T-cell (primary cell): ENCODE data around the gene DENND1A. TPM values are rescaled to one million over a fixed set of nuclear protein-coding genes. Genes with fewer than 3 reads are reported as not detected.

Source experiments
- ATAC-seq, 4 experiments: fragments of 200-7000 bp in 3 of 4; fragments of 150-1000 bp in 1 of 4; cut with Tn5 transposase; replicated peaks in 1 of 4; 1 replicate in 3 of 4; 2 replicates in 1 of 4; pipeline ENCODE4 v1.10.0; 2021; ENCODE audit warnings: moderate library complexity in 3 of 4, mild to moderate bottlenecking in 2 of 4, moderate number of reproducible peaks in 1 of 4
- CTCF ChIA-PET, 2 donors: fragments of 300-600 bp; sonication (Branson Sonifier 250); formaldehyde crosslinking; loops; one replicate each; lab custom pipeline; 2022; ENCODE audit warnings: antibody characterized with exemption in 2 of 2; lab: Charles Lee
- POLR2A ChIA-PET, 2 donors: fragments of 300-600 bp; sonication (Branson Sonifier 250); formaldehyde crosslinking; loops; one replicate each; lab custom pipeline; 2022; ENCODE audit warnings: antibody characterized with exemption in 2 of 2; lab: Charles Lee
- DNase-seq, 35 experiments: peaks; one replicate each; pipeline versions ENCODE4 v3.0.0 to v3.0.0-alpha.2; 2013 to 2023
- H3K27ac ChIP-seq: one replicate; pipeline ENCODE4 v1.5.1; 2013; ENCODE audit warnings: low read length
- H3K27me3 ChIP-seq, 2 experiments: replicated peaks in 1 of 2; 1 replicate in 1 of 2; 2 replicates in 1 of 2; pipeline versions ENCODE4 v1.6.1 to v1.7.0; 2013; ENCODE audit warnings: low read length in 1 of 2, mixed read lengths in 1 of 2; ENCODE audit not compliant: control insufficient read depth in 2 of 2, insufficient read depth in 2 of 2; ENCODE audit errors: extremely low read depth in 1 of 2
- H3K36me3 ChIP-seq, 2 donors: 1 replicate in 1 of 2; 2 replicates in 1 of 2; pipeline versions ENCODE4 v1.6.1 to v1.7.0; 2013; ENCODE audit warnings: low read length in 1 of 2; ENCODE audit not compliant: control insufficient read depth in 2 of 2, insufficient read depth in 1 of 2; ENCODE audit errors: extremely low read depth in 1 of 2
- H3K4me1 ChIP-seq, 2 experiments: 1 replicate in 1 of 2; 2 replicates in 1 of 2; pipeline versions ENCODE4 v1.6.1 to v1.7.0; 2013; ENCODE audit warnings: low read length in 2 of 2, mixed read lengths in 1 of 2; ENCODE audit not compliant: insufficient read depth in 2 of 2, control insufficient read depth in 1 of 2; ENCODE audit errors: extremely low read depth in 1 of 2
- H3K4me3 ChIP-seq, 2 donors: 1 replicate in 1 of 2; 2 replicates in 1 of 2; pipeline versions ENCODE4 v1.5.1 to v1.7.0; 2013; ENCODE audit warnings: mild to moderate bottlenecking in 2 of 2, low read length in 1 of 2, moderate library complexity in 1 of 2; ENCODE audit not compliant: control insufficient read depth in 1 of 2; ENCODE audit errors: extremely low read depth in 1 of 2
- H3K9me3 ChIP-seq: 2 replicates; pipeline ENCODE4 v1.7.0; 2013
- H3K27ac Mint-ChIP-seq, 2 donors: one replicate each; pipeline ENCODE4 v1.8.0; 2020 to 2021; ENCODE audit warnings: mild to moderate bottlenecking in 2 of 2, mixed read lengths in 2 of 2
- H3K27me3 Mint-ChIP-seq, 2 donors: one replicate each; pipeline ENCODE4 v1.8.0; 2021 to 2022; ENCODE audit warnings: mixed read lengths in 2 of 2
- H3K36me3 Mint-ChIP-seq: one replicate; pipeline ENCODE4 v1.8.0; 2021; ENCODE audit warnings: mixed read lengths
- H3K4me1 Mint-ChIP-seq, 3 donors: one replicate each; pipeline ENCODE4 v1.8.0; 2020 to 2022; ENCODE audit warnings: mixed read lengths in 3 of 3, mild to moderate bottlenecking in 1 of 3
- H3K4me3 Mint-ChIP-seq, 3 donors: one replicate each; pipeline ENCODE4 v1.8.0; 2020 to 2022; ENCODE audit warnings: mild to moderate bottlenecking in 3 of 3, mixed read lengths in 3 of 3, moderate library complexity in 3 of 3
- H3K9me3 Mint-ChIP-seq, 3 donors: one replicate each; pipeline ENCODE4 v1.8.0; 2020 to 2022; ENCODE audit warnings: mixed read lengths in 3 of 3
- WGBS: methylation state at CpG from one replicate; pipeline ENCODE4 v1.1.5; 2013; ENCODE audit warnings: missing lambda C conversion rate; ENCODE audit not compliant: insufficient coverage; 5-methylcytosine and 5-hydroxymethylcytosine counted together
- total RNA-seq, 35 experiments: library from RNA in 6 of 35; stranded (reverse) in 6 of 35; fragments of 120-200 nt in 1 of 35; gene quantifications; one replicate each; pipeline versions ENCODE4 v1.2.1 to v1.2.4 and lab custom pipeline; 2013 to 2026

DENND1A gene
- total RNA-seq, 5 donors from 2014 or later (not counting 1 experiment from before 2014, with no cell fraction given), result 12.4 to 19.9 (median 14.1) TPM

GRCh38 chr9:123469282-123469681, 460.6 kb downstream of the DENND1A start:
- 95% methylated on average over 12 of the region's 13 CpGs for WGBS
- H3K4me1 Mint-ChIP-seq, result no peaks in the 10 kb centered on the region
- Histone ChIP-seq H3K27ac (no peak overlapping the region), H3K36me3 (peaks cover 0 to 3% of the 10 kb centered on the region in 2 donors), H3K4me3 (no peak overlapping the region), H3K9me3 (no peaks in the 10 kb centered on the region), H3K27me3 (no peaks in the 10 kb centered on the region), H3K4me1 (no peaks in the 10 kb centered on the region)
- DNase-seq, result no peak
- POLR2A ChIA-PET, result no interaction called here
- H3K27me3 Mint-ChIP-seq, result no peaks in the 10 kb centered on the region
- H3K27ac Mint-ChIP-seq, result no peak overlapping the region
- H3K36me3 Mint-ChIP-seq, result peaks cover 5% of the 10 kb centered on the region
- no peaks in the 10 kb centered on the region for H3K9me3 Mint-ChIP-seq
- no peak overlapping the region for H3K4me3 Mint-ChIP-seq
- no peak for ATAC-seq
- CTCF ChIA-PET, result interaction anchor here in 1 of 2 donors (0.6 kb wide), 1 partner anchor 1359 kb away, joined by 3 read pairs; no protein-coding TSS in a partner anchor

DNA sequence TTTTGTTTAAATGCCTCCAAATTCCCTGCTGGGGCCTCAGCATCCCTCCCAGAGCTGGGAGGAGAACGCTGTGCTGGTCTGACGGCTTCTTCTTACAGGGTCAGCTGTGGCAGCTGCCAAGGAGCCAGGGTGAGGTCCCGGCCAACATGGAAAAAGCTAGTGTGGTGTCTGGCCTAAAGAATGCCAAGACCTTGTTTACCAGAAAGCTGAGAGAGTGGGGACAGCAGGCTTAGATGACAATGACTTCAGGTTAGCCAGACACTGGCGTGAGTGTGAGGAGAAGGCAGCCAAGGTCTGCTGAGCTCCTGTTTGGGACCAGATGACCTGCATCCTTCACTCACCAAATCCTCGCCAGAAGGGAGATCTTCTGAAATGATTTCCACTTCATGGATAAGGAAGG, 461.4 kb downstream of the DENND1A start:
- H3K27ac Mint-ChIP-seq, result no peak overlapping the region
- ATAC-seq, result no peak
- no peaks in the 10 kb centered on the region for H3K27me3 ChIP-seq
- peaks cover 0 to 3% of the 10 kb centered on the region in 2 donors for H3K36me3 ChIP-seq
- POLR2A ChIA-PET, result no interaction called here
- H3K4me1 ChIP-seq, result no peaks in the 10 kb centered on the region
- H3K27ac ChIP-seq, result no peak overlapping the region
- no peaks in the 10 kb centered on the region for H3K27me3 Mint-ChIP-seq
- H3K36me3 Mint-ChIP-seq, result peaks cover 8% of the 10 kb centered on the region
- no peaks in the 10 kb centered on the region for H3K4me1 Mint-ChIP-seq
- no peaks in the 10 kb centered on the region for H3K9me3 ChIP-seq
- no peaks in the 10 kb centered on the region for H3K9me3 Mint-ChIP-seq
- no peak overlapping the region for H3K4me3 ChIP-seq
- no peak overlapping the region for H3K4me3 Mint-ChIP-seq
- CTCF ChIA-PET, result no interaction called here
- WGBS, result 88% methylated on average over 3 of the region's 5 CpGs
- DNase-seq, result no peak

GRCh38 chr9:123465304-123465703, 464.6 kb downstream of the DENND1A start:
- Mint-ChIP-seq H3K36me3 (peaks cover 8% of the 10 kb centered on the region), H3K27me3 (no peaks in the 10 kb centered on the region), H3K4me3 (no peak overlapping the region), H3K9me3 (no peaks in the 10 kb centered on the region), H3K4me1 (no peaks in the 10 kb centered on the region), H3K27ac (no peak overlapping the region)
- DNase-seq (no peak), ATAC-seq (no peak)
- H3K4me3 ChIP-seq, result no peak overlapping the region
- H3K9me3 ChIP-seq, result no peaks in the 10 kb centered on the region
- H3K27me3 ChIP-seq, result no peaks in the 10 kb centered on the region
- H3K4me1 ChIP-seq, result no peaks in the 10 kb centered on the region
- CTCF ChIA-PET, result interaction anchor here in 1 of 2 donors (0.6 to 0.7 kb wide), 3 partner anchors 189 to 1643 kb away, joined by 3 to 6 read pairs (median 3); no protein-coding TSS in a partner anchor
- POLR2A ChIA-PET, result no interaction called here
- H3K36me3 ChIP-seq, result no peaks in the 10 kb centered on the region
- H3K27ac ChIP-seq, result no peak overlapping the region
- no CpG with 5 or more reads among the region's 1 CpG for WGBS

DNA sequence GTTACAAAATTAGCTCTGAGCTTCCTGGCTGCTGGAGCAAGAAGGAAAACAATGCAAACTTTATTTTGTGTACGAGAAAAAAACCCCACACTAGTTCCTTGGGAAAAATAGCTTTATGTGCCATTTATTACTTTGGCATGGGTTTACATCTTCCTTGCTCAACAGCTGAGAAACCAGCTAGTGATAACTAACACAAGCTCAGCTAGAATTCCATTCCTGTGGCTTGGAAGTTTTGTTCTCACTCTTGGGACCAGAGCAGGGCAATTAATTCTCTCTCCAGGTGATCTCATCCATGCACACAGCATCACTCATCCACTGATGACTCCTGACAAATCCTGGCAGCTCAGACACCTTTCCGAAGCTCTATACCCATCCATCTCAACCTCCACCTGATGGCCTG, 469.8 kb downstream of the DENND1A start:
- Histone ChIP-seq H3K27ac (no peak overlapping the region), H3K36me3 (peaks cover 0 to 2% of the 10 kb centered on the region in 2 donors), H3K9me3 (no peaks in the 10 kb centered on the region), H3K27me3 (no peaks in the 10 kb centered on the region), H3K4me3 (no peak overlapping the region), H3K4me1 (no peaks in the 10 kb centered on the region)
- no peak overlapping the region for H3K27ac Mint-ChIP-seq
- H3K36me3 Mint-ChIP-seq, result peaks cover 21% of the 10 kb centered on the region
- no peak for DNase-seq
- 90% methylated on average over 1 of the region's 2 CpGs for WGBS
- no peaks in the 10 kb centered on the region for H3K27me3 Mint-ChIP-seq
- ChIA-PET CTCF (interaction anchor here in 1 of 2 donors (0.6 to 0.7 kb wide), 2 partner anchors 12 to 64 kb away, joined by 5 to 10 read pairs; no protein-coding TSS in a partner anchor), POLR2A (no interaction called here)
- H3K4me3 Mint-ChIP-seq, result no peak overlapping the region
- no peaks in the 10 kb centered on the region for H3K9me3 Mint-ChIP-seq
- no peaks in the 10 kb centered on the region for H3K4me1 Mint-ChIP-seq
- ATAC-seq, result no peak

- no peak overlapping the region for H3K27ac ChIP-seq
- peaks cover 2 to 5% of the 10 kb centered on the region in 2 donors for H3K36me3 ChIP-seq
- H3K9me3 Mint-ChIP-seq, result no peaks in the 10 kb centered on the region
- no peaks in the 10 kb centered on the region for H3K4me1 Mint-ChIP-seq
- POLR2A ChIA-PET, result no interaction called here
- H3K36me3 Mint-ChIP-seq, result peaks cover 34% of the 10 kb centered on the region
- H3K9me3 ChIP-seq, result no peaks in the 10 kb centered on the region
- CTCF ChIA-PET, result no interaction called here
- ATAC-seq (no peak), DNase-seq (no peak)
- H3K4me3 ChIP-seq, result no peak overlapping the region
- H3K27me3 Mint-ChIP-seq, result no peaks in the 10 kb centered on the region
- H3K27ac Mint-ChIP-seq, result no peak overlapping the region
- H3K27me3 ChIP-seq, result no peaks in the 10 kb centered on the region
- H3K4me3 Mint-ChIP-seq, result no peak overlapping the region
- WGBS, result 97% methylated on average over 5 of the region's 9 CpGs
- H3K4me1 ChIP-seq, result no peaks in the 10 kb centered on the region
These were observed 472.3 kb downstream of the DENND1A start for GRCh38 chr9:123457583-123457982.

DNA sequence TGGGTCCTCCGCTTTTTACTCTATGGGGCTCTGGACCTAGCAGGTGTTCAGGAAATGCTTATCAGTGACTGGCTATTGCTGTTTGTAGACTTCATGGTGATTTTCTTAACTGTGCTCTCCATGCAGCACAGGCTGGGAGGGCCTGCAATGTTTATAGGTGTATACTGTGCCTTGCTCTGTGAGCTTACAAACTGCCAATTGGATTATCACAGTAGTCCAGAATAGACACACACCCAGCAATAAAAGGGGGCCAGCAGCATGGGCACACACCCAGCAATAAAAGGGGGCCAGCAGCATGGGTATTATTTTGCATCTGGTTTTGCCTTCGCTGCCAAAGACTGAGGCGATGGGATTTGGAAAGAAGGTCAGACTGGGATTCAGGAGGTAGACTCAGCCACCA, 473.9 kb downstream of the DENND1A start:
- Mint-ChIP-seq H3K4me3 (no peak overlapping the region), H3K27me3 (no peaks in the 10 kb centered on the region), H3K4me1 (no peaks in the 10 kb centered on the region), H3K27ac (no peak overlapping the region), H3K36me3 (peaks cover 44% of the 10 kb centered on the region), H3K9me3 (no peaks in the 10 kb centered on the region)
- Histone ChIP-seq H3K4me3 (no peak overlapping the region), H3K36me3 (peaks cover 5 to 7% of the 10 kb centered on the region in 2 donors), H3K9me3 (no peaks in the 10 kb centered on the region), H3K4me1 (no peaks in the 10 kb centered on the region), H3K27ac (no peak overlapping the region), H3K27me3 (no peaks in the 10 kb centered on the region)
- ChIA-PET CTCF (no interaction called here), POLR2A (no interaction called here)
- no CpG with 5 or more reads among the region's 3 CpGs for WGBS
- no peak for DNase-seq
- no peak for ATAC-seq

DNA sequence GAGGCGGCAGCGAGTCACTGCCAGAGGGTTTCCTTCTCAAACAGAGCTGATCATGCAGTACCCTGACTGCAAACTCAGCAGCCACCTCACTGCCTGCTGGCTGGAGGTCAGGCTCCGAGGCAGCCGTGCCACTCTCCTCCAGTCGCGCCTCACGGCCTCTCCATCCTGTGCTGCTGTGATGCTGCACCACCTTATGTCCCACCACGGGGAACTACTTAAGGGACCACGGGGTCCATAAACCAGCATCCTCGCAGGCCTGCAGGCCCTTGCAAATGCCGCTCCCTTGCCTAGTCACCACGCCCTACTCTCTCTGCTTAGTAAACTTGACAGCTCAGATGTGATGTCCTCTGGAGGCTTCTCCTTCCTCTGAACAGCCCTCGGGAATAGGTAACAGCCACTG, 474.7 kb downstream of the DENND1A start:
- ChIA-PET CTCF (no interaction called here), POLR2A (no interaction called here)
- H3K27ac ChIP-seq, result no peak overlapping the region
- H3K4me3 ChIP-seq, result no peak overlapping the region
- H3K4me1 ChIP-seq, result no peaks in the 10 kb centered on the region
- Mint-ChIP-seq H3K4me3 (no peak overlapping the region), H3K27ac (no peak overlapping the region), H3K4me1 (no peaks in the 10 kb centered on the region), H3K36me3 (peaks cover 52% of the 10 kb centered on the region), H3K9me3 (no peaks in the 10 kb centered on the region), H3K27me3 (no peaks in the 10 kb centered on the region)
- H3K36me3 ChIP-seq, result peaks cover 8 to 12% of the 10 kb centered on the region in 2 donors
- DNase-seq, result no peak
- H3K9me3 ChIP-seq, result no peaks in the 10 kb centered on the region
- ATAC-seq, result no peak
- WGBS, result 97% methylated on average over 12 of the region's 13 CpGs
- no peaks in the 10 kb centered on the region for H3K27me3 ChIP-seq
